Fibroblast of gingiva (primary cell): ENCODE data around the gene CLIC4.
"Not testable (repeated sequence)": the region's sequence is repeated elsewhere in the genome, so short reads cannot be mapped to it uniquely, and the experiment has no call there.

ENCODE experiments used
- DNase-seq: peaks from one replicate; pipeline ENCODE4 v3.0.0-alpha.2; 2011; ENCODE audit warnings: low read depth

CLIC4 gene

GRCh38 chr1:24875991-24876506 is 130.8 kb downstream of the CLIC4 start:
- no peak for DNase-seq

- DNase-seq: no peak
Measured at GRCh38 chr1:24878045-24878444, 132.8 kb downstream of the CLIC4 start.

- DNase-seq: no peak
Measured at GRCh38 chr1:24878775-24879742, 133.8 kb downstream of the CLIC4 start.

GRCh38 chr1:24881034-24881433 is 135.8 kb downstream of the CLIC4 start:
- DNase-seq: no peak

- no peak for DNase-seq
Measured at GRCh38 chr1:24884751-24885150, 139.5 kb downstream of the CLIC4 start.

- no peak for DNase-seq
Measured at GRCh38 chr1:24886241-24886640, 141.0 kb downstream of the CLIC4 start.

- DNase-seq: no peak
Measured at GRCh38 chr1:24888061-24888970, 143.1 kb downstream of the CLIC4 start.

GRCh38 chr1:24888971-24889676 is 143.9 kb downstream of the CLIC4 start:
- peak; percentile 46 for DNase-seq

- DNase-seq: no peak
Measured at GRCh38 chr1:24890887-24891286, 145.6 kb downstream of the CLIC4 start.

GRCh38 chr1:24891367-24891766 is 146.1 kb downstream of the CLIC4 start:
- not testable (repeated sequence) for DNase-seq

- no peak for DNase-seq
Measured at GRCh38 chr1:24892188-24893153, 147.2 kb downstream of the CLIC4 start.

GRCh38 chr1:24893431-24893830 is 148.2 kb downstream of the CLIC4 start:
- no peak for DNase-seq
